ELF-1 (cell line): ENCODE data around the gene ITPR1.

Experiments used
- DNase-seq: peaks from one replicate; pipeline ENCODE4 v3.0.0-alpha.2; 2016; ENCODE audit warnings: low read depth, low spot score

Gene ITPR1

GRCh38 chr3:4741106-4741403 lies 247.9 kb downstream of the ITPR1 start:
- DNase-seq: no peak

GRCh38 chr3:4741404-4742307 lies 248.5 kb downstream of the ITPR1 start:
- DNase-seq: no peak

GRCh38 chr3:4742359-4742758 lies 249.2 kb downstream of the ITPR1 start:
- no peak for DNase-seq

GRCh38 chr3:4743371-4743770 lies 250.2 kb downstream of the ITPR1 start:
- no peak for DNase-seq

- DNase-seq: peak; percentile 74
Measured at GRCh38 chr3:4744405-4745234, 251.5 kb downstream of the ITPR1 start.

GRCh38 chr3:4745235-4745610 lies 252.1 kb downstream of the ITPR1 start:
- no peak for DNase-seq

GRCh38 chr3:4746241-4746958 lies 253.3 kb downstream of the ITPR1 start:
- DNase-seq: no peak

- DNase-seq: no peak
Measured at GRCh38 chr3:4748127-4748526, 255.0 kb downstream of the ITPR1 start.

GRCh38 chr3:4748701-4749378 lies 255.7 kb downstream of the ITPR1 start:
- no peak for DNase-seq

- DNase-seq: no peak
Measured at GRCh38 chr3:4749567-4750002, 256.4 kb downstream of the ITPR1 start.

GRCh38 chr3:4750306-4750968 lies 257.3 kb downstream of the ITPR1 start:
- peak; percentile 69 for DNase-seq

GRCh38 chr3:4751029-4751501 lies 257.9 kb downstream of the ITPR1 start:
- DNase-seq: no peak

- no peak for DNase-seq
Measured at GRCh38 chr3:4751502-4752101, 258.5 kb downstream of the ITPR1 start.

- no peak for DNase-seq
Measured at GRCh38 chr3:4752201-4753072, 259.3 kb downstream of the ITPR1 start.

GRCh38 chr3:4753073-4753691 lies 260.0 kb downstream of the ITPR1 start:
- no peak for DNase-seq

- DNase-seq: no peak
Measured at GRCh38 chr3:4754180-4755086, 261.3 kb downstream of the ITPR1 start.

- no peak for DNase-seq
Measured at GRCh38 chr3:4755566-4755965, 262.4 kb downstream of the ITPR1 start.
